ENCODE measurements around the gene SLC9A8.

- TF ChIP-seq SP1 (IDR thresholded peaks at IDR 0.05; ENCODE audit: low read depth, low read length) (no peak), POLR2A (IDR thresholded peaks at IDR 0.05; ENCODE audit: control extremely low read depth in 1 of 2, low read depth in 2 of 2, low read length in 2 of 2) (no peak), JUN (IDR thresholded peaks at IDR 0.05; ENCODE audit: low read depth, low read length) (no peak), PHF8 (conservative IDR thresholded peaks at IDR 0.05; ENCODE audit: low read depth, low read length) (no peak)
Observed at GRCh38 chr20:49891476-49892110, 79.0 kb downstream of the SLC9A8 start.

All from H1 (cell line).